Sigmoid colon (tissue), 4 donors: ENCODE results near the gene CDH22.

Experiments
- CTCF ChIP-seq, 4 experiments: fragments of 450-650 bp in 3 of 4; fragments of 200-600 bp in 1 of 4; IDR thresholded peaks; one replicate each; pipeline ENCODE4 v1.5.1; 2016 to 2019; ENCODE audit warnings: antibody characterized with exemption in 4 of 4, mild to moderate bottlenecking in 3 of 4, moderate library complexity in 2 of 4
- EP300 ChIP-seq, 4 donors: sonication (generic); formaldehyde crosslinking; IDR thresholded peaks; one replicate each; pipeline ENCODE4 v1.6.1; 2017; ENCODE audit warnings: antibody characterized with exemption in 4 of 4
- POLR2A ChIP-seq, 2 donors: fragments of 450-650 bp; IDR thresholded peaks; one replicate each; pipeline ENCODE4 v1.6.1; 2016; ENCODE audit warnings: antibody characterized with exemption in 2 of 2, mild to moderate bottlenecking in 2 of 2, moderate library complexity in 2 of 2

- no peak for TF ChIP-seq EP300 (IDR thresholded peaks at IDR 0.05)
- no peak for TF ChIP-seq CTCF (IDR thresholded peaks at IDR 0.05)
- no peak for TF ChIP-seq POLR2A (IDR thresholded peaks at IDR 0.05)
These were observed 129.4 kb downstream of the CDH22 start for GRCh38 chr20:46178891-46179290.
